Measurements from ENCODE around the gene DYNLL1.

DNA sequence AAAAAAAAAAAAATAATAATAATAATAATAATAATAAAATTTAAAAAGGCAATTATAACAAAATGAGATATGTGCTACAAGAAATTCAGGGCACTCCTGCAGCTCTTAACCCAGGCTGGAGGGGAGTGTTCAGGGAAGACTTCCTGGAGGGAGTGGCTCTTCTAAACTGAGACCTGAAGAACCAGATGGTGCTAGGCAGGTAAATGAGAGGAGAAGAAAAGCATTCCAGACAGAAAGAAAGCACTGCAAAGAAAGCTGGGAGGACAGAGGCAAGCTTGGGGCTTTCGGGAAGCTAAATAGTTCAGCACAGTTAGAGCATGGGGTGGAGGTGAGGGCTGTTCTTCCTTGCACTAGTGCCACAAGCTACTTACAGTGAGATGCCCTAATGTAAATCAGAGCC, 16.5 kb upstream of the DYNLL1 start:
- TF ChIP-seq POLR2A (IDR thresholded peaks at IDR 0.05) (no peak), EP300 (IDR thresholded peaks at IDR 0.05) (no peak)
- TF ChIP-seq, protein P1, sequence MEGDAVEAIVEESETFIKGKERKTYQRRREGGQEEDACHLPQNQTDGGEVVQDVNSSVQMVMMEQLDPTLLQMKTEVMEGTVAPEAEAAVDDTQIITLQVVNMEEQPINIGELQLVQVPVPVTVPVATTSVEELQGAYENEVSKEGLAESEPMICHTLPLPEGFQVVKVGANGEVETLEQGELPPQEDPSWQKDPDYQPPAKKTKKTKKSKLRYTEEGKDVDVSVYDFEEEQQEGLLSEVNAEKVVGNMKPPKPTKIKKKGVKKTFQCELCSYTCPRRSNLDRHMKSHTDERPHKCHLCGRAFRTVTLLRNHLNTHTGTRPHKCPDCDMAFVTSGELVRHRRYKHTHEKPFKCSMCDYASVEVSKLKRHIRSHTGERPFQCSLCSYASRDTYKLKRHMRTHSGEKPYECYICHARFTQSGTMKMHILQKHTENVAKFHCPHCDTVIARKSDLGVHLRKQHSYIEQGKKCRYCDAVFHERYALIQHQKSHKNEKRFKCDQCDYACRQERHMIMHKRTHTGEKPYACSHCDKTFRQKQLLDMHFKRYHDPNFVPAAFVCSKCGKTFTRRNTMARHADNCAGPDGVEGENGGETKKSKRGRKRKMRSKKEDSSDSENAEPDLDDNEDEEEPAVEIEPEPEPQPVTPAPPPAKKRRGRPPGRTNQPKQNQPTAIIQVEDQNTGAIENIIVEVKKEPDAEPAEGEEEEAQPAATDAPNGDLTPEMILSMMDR (IDR thresholded peaks at IDR 0.05): no peak
